ENCODE measurements around the gene KRTAP5-1.

KRTAP5-1 gene

DNA sequence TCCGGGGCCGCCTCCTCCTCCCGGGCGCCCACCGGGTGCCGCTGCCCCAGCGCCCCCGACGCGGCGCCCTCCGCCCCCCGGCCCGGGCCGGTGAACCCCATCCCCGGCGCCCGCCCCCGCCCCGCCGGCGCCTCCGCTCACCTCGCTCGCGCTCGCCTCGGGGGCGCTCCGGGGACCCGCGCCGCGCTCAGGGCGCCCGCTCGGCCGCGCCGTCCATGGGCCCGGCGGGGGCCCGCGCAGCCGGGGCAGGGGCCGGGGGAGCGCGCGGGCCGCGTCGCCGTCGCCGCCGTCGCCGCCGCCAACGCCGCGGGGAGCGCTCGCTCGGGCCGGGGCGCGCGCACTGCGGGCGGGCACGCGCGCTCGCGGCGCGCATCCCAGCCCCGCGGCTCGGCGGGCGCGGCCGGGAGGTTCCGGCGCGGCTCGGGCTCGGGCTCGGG lies 13.3 kb downstream of the KRTAP5-1 start:
- DNase-seq (ENCODE audit: low spot score), result no peak

GRCh38 chr11:1570896-1571759 lies 14.0 kb downstream of the KRTAP5-1 start:
- DNase-seq (ENCODE audit: low spot score), result peak; percentile 51

- DNase-seq (ENCODE audit: low spot score), result no peak
These were observed 14.6 kb downstream of the KRTAP5-1 start for GRCh38 chr11:1570531-1570895.

- DNase-seq (ENCODE audit: low spot score), result peak; percentile 2
These were observed 15.1 kb downstream of the KRTAP5-1 start for GRCh38 chr11:1570001-1570453.

- DNase-seq (ENCODE audit: low spot score), result no peak
These were observed 15.8 kb downstream of the KRTAP5-1 start for GRCh38 chr11:1569251-1569780.

- DNase-seq (ENCODE audit: low spot score), result no peak
These were observed 16.6 kb downstream of the KRTAP5-1 start for GRCh38 chr11:1568441-1568911.

GRCh38 chr11:1567721-1568100 lies 17.4 kb downstream of the KRTAP5-1 start:
- DNase-seq (ENCODE audit: low spot score), result no peak

DNA sequence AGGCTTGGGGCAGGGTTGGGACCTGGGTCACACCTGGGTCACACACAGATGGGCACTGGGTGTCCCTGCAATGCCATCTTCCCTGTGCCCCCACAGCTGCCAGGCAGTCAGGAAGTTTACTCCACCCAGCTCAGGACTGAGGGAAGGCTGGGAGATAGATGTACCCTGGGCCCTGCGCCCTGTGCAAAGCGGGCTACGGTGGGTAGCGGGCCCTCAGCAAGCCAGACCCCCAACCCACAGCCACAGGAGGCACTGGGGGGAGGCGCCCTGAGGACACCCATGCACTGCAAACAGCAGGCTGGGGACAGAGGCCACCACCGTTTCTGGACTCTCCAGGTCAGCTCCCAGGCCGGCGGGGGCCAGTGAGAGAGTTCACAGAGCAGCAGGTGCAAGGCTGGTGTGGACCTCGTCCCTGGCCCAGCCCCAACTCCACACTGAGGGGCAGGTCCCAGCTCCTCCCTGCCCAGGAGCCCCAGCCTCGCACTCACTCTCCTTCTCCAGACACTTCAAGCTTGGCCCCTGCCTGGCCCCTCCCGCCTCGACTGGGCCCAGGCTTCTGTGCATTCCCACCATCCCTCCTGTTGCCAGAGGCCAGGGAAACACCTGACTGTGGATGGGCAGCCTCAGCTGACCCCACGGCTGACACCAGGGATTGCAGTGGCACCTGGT lies 17.9 kb downstream of the KRTAP5-1 start:
- no peak for DNase-seq (ENCODE audit: low spot score)

- no peak for DNase-seq (ENCODE audit: low spot score)
These were observed 18.6 kb downstream of the KRTAP5-1 start for GRCh38 chr11:1566381-1567051.

GRCh38 chr11:1565904-1566247 lies 19.2 kb downstream of the KRTAP5-1 start:
- DNase-seq (ENCODE audit: low spot score), result no peak

DNA sequence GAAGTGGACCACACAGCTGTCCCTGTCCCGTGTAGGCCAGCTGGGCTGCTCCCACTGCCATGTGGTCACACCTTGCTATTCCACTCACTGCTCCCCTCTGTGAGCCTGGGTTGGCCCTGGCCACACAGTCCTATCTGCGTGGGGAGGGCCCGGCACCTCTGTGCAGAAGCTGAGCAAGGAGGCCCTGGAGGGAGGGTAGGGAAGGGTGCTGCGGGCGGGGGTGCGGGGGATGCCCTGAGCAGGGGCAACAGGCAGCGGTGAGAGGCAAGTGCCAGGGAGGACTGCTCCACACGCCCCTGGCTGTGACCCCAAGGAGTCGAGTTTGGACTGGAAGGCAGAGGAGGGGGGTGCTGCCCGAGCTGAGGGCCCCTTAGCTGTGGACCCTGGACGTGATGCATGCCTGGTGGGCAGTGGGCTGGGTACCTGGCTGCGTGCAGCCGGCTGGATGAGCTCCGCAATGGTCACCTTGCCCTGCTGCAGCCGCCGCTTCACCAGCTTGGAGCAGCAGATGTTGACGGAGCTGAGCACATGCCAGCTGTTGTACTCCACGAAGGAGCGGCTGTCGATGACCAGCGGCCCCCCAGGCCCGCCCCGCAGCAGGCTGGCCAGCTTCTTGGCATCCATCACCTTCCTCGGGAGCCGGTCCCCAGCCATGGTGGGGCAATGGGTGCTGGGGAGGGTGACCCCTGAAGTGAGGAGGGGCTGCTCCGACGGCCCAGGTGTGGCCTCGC lies 19.7 kb downstream of the KRTAP5-1 start:
- DNase-seq (ENCODE audit: low spot score), result no peak

DNA sequence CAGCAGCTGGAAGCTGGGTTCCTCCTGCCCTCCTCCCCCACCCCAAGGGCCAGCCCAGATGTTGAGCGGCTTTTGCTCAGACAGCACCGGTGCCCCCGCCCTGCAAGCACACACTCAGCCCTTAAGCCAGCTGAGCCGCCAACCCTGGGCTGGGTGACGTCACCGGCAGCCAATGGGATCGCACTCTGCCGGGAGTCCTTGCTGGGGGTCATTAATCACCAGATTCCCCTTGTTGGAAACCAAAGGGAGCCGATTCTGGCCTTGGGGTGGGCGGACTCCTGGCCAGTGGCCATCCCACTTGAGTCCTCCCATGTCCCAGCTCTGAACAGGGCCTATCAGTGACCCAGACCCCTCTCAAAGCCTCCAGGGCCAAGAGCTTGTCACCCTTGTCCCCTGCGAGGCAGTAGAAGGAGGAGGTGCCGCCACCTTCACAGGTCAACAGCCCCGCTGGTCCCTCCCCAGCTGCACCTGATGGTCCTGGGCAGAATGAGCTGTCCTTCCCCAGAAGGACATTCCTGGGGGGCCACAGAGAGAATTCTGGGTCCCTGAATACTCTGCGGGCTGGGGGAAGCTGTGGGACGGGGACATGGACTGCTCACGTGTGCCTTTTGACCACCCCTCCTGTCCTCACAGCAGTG lies 20.4 kb downstream of the KRTAP5-1 start:
- peak; percentile 94 for DNase-seq (ENCODE audit: low spot score)

DNA sequence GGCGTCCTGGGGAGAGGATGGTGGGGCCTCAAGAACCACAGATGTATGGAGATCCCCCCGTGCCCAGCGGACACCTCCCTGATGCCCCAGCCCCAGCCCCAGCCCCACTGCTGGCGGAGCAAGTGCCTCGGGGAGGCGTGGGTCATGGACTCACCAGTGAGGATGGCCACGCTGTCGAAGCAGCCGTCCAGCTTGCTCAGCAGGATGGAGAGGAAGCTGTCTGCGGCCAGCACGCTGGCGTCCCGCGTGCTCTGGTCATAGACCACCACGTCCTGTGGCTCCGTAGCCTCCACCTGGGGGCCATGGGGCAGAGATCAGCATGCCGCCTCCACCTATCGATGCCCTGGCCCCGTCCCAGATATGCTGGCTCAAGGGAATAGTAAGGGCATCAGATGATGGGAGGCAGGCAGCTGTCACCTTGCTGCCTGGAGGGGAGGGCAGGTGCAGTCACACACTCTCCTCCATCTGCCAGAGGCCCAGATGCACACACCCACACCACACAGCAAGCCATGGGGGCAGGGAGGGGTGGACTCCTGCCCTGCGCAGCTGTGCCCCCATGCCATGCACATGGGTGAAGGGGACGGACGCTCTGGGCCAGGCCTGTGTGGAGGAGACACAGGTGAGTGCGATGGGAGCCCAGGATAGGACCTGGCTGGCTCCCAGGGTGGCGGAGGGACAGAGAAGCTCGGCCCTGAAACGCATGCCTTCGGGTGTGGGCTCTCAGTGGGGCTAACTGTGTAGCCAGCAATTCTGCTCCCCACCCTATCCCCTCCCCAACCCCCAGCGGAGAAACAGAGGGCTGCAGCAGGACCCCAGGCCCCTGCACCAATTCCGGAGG lies 21.2 kb downstream of the KRTAP5-1 start:
- DNase-seq (ENCODE audit: low spot score), result no peak

DNA sequence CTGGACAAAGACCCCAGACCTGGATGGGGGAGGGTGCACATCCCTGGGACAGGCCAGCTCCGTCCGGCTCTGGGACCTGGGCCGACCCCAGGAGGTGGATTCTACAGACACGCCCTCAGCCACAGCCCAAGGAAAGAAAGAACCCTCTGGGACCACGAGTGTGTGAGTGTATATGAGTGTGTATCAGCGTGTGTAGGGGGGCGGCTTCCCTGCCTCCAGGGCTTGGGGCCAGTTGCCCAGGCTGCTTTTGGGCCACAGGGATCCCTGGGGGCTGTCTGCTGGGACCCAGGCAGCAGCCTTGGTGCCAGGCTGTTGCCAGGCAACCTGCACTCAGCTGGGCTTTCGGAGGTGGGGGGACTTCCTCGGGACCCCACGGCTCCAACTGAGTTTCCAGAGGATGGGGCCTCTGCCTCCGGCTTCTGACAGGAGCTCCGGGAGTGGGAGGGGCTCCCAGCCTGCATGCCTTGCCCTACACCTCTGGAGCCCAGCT lies 21.9 kb downstream of the KRTAP5-1 start:
- no peak for DNase-seq (ENCODE audit: low spot score)

DNA sequence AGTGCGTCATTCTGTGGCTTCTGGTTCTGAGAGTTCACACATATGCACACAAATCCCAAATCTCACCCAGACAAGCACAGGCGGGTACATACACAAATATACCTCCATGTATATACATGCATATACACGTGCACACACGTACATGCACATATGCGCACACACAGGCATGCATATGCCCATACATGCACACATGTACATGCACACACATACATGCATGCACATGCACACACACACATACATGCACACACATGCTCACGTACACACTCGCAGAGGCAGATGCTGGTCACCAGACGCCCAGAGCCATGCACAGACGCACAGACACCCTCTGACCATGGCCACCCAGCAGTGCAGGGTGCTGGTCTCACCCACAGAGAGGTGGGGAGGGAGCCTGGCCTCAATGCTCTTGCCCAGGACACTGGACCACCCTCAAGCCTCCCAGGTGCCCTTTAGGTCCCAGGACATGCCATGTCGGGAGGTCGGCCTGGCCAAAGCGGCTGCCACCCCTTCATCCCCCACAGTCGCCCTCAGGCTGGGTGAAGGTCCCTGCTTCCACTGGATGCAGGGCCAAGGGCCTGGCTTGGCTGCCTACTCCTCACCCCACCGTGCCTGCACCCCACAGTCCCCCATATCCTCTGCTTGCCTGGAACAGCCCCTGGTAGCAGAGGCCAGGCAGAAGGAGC lies 22.5 kb downstream of the KRTAP5-1 start:
- DNase-seq (ENCODE audit: low spot score), result no peak

GRCh38 chr11:1561955-1562354 lies 23.1 kb downstream of the KRTAP5-1 start:
- no peak for DNase-seq (ENCODE audit: low spot score)

- DNase-seq (ENCODE audit: low spot score), result no peak
These were observed 23.8 kb downstream of the KRTAP5-1 start for GRCh38 chr11:1561266-1561665.

DNA sequence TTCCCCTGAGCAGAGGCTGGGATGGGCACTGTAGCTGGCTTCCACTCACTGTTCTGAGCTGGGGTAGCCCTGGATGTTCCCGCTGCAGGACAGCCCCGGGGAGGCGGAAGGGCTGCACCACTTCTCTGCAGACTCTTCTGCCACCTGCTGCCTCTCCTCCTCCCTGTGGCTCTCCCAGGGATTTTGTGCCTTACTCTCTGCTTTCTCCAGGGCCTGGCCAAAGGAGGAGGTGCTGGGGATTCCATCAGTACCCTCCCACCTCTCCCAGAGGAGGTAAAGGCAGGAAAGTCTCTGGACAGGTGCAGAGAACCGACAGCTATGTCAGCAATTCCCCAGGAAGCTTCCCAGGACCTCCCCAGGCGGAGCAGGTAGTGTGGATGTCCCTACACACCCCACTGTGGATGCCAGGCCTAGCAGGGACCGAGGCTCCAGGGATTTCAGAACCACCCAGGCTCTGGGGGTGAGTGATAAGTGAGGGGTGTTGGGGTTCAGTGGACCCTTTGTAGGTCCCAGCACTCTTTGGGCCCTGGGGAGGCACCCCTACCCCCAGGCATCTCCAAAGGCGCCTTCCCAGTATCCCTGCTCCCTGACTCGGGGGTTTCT lies 24.3 kb downstream of the KRTAP5-1 start:
- no peak for DNase-seq (ENCODE audit: low spot score)

GRCh38 chr11:1560002-1560648 lies 25.0 kb downstream of the KRTAP5-1 start:
- DNase-seq (ENCODE audit: low spot score), result no peak
